Measurements from ENCODE around the gene SLC12A1.

Gene SLC12A1

DNA sequence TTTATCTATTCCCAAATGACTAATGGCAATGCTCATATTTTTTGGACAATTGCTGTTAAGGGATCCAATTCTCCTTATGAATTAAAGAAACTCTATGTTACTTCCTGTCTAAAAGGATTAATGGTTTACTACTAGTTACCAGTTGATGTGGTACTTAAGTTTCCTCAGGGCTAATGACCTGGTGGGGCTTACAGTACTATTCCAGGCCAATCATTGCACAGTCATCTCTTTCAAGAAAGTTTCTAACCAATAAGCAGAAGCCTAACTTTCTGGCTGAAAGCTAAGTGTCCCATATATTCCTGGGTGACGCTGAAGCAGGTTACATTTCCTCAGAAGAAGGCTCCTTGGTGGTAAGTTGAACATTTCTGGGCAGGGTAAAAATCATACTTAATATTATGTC lies at the start of gene SLC12A1:
Gene SLC12A1 (plus strand): TSS at position 322 of the 400 bp plus-strand sequence. CDS start 1,418 bp downstream, outside the sequence.
- DNase-seq: no peak

- DNase-seq: no peak
Observed at GRCh38 chr15:48168616-48169015, 37.5 kb upstream of the SLC12A1 start.

DNA sequence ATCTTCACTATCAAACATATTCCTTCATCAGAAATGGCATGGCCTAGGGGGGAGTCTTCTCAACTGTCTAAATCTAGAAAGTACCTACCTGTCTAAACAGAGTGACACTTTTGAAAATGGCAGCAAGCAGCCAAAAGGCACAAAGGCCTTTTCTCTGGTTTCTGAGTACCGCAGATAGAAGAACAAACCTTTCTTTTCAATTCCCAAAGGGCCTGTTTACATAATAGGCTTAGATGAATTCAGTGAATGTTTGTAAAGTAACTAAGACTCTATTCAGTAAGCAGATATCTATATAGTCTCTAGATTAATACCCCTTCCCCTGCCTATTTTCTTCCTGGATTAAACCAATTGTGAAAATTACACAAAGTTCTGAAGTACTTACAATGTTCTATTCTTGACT lies 35.1 kb upstream of the SLC12A1 start:
- DNase-seq: no peak

GRCh38 chr15:48175126-48175525 lies 31.0 kb upstream of the SLC12A1 start:
- no peak for DNase-seq

DNA sequence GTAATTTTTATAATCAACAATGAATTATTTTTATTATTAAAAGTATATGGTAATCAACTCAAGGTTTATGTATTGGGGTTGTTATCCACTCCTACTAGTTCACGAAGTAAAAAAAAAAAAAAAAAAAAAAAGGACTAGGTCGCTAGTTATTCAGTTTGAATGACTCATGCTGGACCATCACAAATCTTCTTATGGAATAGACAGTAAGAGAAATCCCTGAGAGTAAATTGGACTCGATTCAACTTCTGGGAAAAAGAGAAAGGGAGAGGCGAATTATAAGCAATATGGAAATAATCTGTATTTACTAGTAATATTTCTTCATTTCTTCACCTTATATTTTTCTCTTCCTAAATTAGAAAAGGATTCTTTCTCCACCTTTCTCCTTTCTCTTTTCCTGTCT lies 30.0 kb upstream of the SLC12A1 start:
- peak; percentile 2 for DNase-seq

DNA sequence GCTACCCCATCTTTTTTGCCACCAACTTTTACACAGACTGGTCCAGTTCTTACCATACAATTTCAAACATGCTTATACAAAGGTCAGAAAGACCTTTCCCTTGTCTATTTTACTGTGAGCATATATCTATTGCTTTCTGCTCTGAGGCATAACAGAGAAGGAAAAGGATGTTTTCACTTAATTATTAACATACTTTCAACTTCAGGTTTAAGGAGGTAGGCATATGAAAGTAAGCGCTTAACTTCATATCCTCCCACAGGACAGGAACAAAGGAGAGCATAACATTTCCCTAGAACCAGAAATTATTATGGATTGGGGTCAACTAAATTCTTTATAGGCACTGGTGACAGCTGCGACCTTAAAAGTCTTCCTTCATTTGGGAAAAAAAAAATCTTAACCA lies 29.1 kb upstream of the SLC12A1 start:
- no peak for DNase-seq

GRCh38 chr15:48177383-48177765 lies 28.7 kb upstream of the SLC12A1 start:
- DNase-seq: peak; percentile 42

DNA sequence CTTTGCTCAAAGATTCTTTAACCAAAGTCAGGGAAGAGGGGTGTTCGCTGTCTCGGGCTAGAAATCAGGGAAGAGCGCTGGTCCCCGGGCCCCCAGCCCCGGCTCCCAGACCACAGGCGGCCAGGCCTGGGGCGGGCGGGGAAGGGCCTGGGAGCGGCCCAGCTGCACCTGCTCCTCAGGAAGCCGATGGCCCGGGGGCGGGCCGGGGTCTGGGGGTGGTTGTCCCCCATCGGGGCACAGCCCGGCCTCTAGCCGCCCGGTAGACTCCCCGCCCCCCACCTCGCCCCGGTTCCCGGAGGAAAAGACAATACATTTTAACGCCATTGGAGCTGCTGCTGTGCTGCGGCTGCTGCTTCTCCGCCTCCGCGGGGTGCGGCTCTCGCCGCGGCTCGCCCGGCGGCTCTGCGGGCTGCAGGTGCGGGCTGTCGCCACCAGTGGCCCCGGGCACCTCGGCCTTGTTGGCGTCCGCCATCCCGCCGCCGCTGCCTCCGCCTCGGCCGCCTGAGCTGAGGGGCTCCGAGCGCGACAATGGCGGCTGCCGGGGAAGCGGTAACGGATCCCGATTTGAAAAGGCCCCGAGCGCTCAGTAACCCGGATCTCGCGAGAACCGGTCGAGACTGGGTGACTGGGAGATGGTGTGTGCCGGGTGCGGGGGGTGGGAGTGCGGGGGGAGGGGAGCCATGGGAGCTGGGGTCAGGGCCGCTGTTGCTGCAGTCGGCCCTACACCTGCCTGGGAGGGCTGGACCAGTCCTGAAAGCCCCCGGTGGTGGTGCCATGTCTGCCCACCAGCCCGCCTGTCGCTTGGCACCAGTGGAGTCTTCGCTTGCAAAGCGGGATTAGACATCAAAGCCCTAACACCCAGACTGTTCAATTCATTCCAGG lies 28.1 kb upstream of the SLC12A1 start, which contains the start of gene MYEF2:
Gene MYEF2 (minus strand): TSS at position 530 of the 882 bp plus-strand sequence. CDS start 58 bp downstream, at position 472.
- peak; percentile 89 for DNase-seq

DNA sequence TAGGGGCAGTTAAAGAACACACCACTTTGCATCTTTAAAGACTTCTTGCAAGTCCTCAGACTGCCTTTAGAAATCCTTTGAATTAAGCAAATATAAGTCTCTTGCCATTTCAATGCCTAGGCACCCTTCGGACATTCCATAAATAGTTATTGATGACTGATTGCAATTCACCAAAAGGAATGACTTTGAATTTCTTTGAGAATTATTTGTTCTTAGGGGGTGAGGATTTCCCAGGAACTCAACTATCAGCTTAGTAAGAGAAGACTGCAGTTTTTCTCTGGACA lies 27.5 kb upstream of the SLC12A1 start:
- no peak for DNase-seq

DNA sequence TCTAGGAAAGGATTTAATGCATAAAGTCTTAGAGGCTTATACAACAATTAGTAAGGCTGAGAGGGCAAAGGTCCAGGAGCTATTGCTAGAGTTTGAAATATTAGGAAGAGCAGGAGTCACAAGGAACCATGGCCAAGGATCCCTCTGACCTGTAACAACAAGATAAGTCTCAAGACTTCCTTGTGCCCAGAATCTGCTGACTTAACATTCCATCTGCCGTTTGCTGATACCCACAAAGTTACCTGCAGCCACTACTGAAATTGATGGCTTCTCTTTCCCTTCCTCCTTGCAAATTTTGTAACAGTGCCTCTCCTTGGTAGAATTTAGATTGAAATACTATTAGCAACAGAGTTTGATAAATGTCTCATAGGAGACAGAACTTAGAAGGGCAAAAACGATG lies 23.4 kb upstream of the SLC12A1 start:
- DNase-seq: no peak

GRCh38 chr15:48185529-48185928 lies 20.6 kb upstream of the SLC12A1 start:
- no peak for DNase-seq

GRCh38 chr15:48186271-48186670 lies 19.8 kb upstream of the SLC12A1 start:
- no peak for DNase-seq

DNA sequence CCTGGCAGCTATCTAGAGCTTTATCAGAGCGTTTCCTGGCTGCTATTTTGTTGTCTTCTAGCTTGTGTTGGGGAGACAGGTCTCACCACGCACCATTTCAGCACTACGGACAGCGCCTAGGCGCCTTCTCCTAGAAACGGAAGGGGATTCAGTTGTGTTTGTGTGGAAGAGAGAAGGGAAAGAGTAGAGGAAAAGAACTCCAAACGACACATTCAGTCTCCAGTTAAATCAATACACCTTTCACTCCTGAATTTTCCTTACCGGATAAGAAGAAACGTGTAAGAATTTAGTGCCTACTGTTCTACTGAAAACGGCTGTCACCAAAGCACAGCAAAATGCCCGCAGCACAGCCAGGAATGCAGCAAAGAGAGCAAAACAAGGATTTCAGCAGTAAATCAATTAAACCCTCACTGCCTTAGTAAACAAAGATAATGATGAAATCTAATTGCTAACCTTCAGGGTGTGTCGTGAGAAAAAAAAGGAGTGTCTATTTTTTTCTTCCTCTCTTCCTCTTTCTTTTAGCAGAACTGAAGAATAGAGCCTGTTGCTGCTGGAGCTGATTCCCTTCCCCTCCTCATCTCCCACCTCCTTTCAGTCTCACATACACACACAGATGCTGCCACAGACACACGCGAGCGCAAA lies 15.0 kb upstream of the SLC12A1 start:
- no peak for DNase-seq

DNA sequence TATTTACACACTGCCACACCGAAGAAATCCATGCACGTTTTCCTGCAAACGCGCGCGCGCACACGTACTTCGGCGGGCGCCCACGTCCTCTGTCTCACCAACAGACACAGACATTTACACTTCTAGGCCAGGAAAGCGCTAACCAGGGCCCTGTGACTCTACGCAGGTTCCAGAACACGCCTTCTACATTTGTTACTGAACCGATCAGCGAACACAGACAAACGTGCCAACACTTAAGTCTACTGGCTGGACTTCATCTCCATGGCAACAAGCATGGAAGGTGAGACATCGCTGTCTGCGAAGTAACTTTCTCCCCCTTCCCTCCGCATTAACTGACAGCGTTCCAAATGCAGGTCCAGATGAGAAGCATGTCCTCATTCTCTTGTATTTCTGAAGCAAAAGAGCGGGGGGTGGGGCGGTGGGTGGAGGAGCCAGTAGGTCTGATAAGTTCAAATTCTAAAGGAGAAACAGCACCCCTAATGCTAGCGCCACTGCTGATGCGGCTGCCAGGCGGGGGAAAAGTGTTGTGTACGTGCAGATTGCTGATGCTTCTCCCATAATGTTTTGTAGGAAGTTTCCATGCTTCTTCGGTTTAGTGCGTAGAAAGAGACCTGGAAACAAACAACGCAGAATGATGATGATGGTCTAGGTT lies 14.4 kb upstream of the SLC12A1 start, which contains the start of gene CTXN2:
Gene CTXN2 (plus strand): TSS at position 92 of the 652 bp plus-strand sequence. CDS start 9,636 bp downstream, outside the sequence.
- peak; percentile 80 for DNase-seq

DNA sequence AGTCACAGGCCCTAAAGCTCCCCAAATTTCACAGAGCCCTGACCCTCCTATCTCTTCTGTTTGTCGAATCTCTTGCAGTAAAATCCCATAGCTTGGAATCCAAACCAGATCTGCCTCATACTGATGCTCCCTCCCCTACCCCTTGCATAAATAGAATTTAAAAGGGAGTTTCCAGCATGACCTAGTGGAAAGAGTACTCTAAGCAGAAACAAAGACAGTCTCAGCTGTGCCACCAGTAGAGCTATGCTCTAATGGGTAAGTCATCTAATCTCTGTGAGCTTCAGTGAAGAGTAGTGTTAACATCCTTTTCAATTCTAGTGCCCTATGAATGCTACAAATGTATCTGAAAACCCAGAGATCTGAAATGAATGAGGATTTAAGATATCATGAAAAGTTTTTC lies 4.0 kb upstream of the SLC12A1 start:
- no peak for DNase-seq

GRCh38 chr15:48221261-48221660 lies 15.2 kb downstream of the SLC12A1 start:
- no peak for DNase-seq

DNA sequence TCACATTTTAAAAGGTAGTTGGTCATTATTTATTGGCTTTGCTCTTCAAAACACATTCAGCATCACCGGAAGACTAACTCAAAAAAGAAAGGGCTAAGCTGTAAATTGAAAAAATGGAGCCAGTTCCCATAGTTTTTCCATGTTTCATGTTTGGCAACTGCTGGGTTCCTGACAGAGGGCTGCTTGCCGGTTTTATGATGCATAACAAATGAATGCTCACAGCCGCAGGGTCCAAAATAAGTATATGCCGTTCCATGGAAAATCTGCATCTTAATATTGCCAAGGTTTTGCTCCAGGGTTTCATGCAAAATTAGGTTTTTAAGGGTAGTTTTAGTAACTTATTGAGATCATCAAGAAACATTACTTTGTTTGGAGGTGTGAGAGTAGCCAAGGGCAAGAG lies 15.8 kb downstream of the SLC12A1 start:
- DNase-seq: no peak

GRCh38 chr15:48222627-48223026 lies 16.5 kb downstream of the SLC12A1 start:
- DNase-seq: no peak

- no peak for DNase-seq
Observed at GRCh38 chr15:48225771-48226170, 19.7 kb downstream of the SLC12A1 start.

DNA sequence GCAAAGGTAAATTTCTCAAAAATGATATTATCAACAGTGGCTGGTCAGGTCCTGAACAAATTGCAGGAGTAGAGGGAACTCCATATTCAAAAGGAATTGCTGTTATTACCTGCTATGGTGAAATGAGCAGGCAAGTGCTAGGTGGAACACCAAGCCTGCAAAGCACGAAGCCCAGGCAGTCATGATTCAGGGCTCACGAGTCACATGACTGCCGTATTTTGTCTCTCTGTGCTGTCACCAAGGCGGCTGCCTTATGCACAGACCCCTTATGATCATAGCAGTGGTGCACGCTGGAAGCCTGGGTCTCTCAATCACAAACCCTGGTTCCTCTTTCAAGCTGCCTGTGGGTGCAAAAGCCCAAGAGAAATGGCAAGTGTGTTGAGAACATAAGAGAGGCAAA lies 24.4 kb downstream of the SLC12A1 start:
- DNase-seq: no peak

DNA sequence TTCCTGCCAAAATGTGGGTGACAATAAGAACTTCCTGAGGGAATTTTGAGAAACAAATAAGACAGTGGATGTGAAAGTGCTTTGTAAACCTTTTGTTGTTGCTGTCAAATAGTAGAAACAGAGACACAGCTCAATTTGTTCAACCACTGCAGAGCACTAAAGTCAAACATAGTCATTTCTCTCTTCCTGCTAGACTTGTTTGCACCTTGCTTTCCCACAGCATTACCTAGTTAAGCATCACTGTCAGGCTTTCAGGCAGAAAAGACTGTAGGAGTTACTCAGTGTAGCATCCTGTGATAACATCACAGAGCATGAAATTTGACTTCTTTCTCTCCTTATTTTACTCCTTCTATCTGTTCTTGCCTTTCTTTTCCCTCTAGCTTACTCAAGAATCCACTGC lies 27.1 kb downstream of the SLC12A1 start:
- no peak for DNase-seq

DNA sequence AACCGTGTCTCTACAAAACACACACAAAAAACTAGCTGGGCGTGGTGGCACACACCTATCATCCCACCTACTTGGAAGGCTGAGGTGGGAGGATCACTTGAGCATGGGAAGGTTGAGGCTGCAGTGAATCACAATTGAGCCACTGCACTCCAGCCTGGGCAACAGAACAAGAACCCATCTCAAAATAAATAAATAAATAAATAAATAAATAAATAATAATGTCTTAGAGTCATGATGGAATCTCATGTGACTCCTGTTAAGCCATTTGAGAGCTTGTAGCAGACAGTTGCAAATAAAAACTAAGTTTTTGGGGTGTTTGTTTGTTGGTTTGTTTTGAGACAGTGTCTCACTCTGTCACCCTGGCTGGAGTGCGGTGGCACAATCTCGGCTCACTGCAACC lies 33.2 kb downstream of the SLC12A1 start:
- no peak for DNase-seq

GRCh38 chr15:48242015-48242414 lies 35.9 kb downstream of the SLC12A1 start:
- DNase-seq: peak; percentile 83

DNA sequence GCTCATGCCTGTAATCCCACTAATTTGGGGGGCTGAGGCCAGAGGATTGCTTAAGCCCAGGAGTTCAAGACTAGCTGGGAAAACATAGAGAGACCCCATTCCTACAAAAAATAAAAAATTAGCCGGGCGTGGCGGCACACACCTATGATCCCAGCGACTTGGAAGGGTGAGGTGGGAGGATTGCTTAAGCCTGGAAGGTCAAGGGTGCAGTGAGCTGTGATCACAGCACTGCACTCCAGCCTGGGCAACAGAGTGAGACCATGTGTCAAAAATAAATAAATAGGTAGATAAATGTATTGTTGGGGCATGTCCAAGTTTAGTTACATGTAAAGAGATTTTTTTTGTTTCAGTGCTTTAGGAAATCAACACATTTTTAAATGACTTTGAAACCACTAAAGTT lies 36.4 kb downstream of the SLC12A1 start:
- DNase-seq: no peak
